ENCODE measurements around the gene CD22. TPM values are rescaled to one million over a fixed set of nuclear protein-coding genes. Genes with fewer than 3 reads are reported as not detected.

The CD22 gene
- total and polyA plus RNA-seq, 2 of the 8 experiments (the other 6 are each of a cell fraction or from before 2014, with no cell fraction given) = 0.06 to 0.60 TPM

DNA sequence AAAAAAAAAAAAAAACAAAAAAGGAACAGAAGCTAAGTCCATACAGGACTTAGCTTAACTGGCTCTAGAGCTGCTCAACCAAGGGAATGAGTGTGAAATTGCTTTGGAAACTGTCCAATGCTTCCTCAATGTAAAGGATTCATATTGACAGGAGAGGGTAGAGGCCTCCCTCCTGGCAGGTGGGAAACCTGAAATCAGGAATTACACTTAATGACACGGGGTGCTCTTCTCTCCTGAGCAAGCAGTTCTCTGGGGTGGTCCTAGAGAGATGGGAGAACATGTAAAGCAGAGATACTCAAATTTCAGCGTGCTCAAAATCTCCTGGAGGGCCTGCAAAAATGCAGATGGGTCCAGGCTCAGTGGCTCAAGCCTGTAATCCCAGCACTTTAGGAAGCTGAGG, 40.7 kb upstream of the CD22 start (continued):
- TF ChIP-seq PHF8 (conservative IDR thresholded peaks at IDR 0.05; ENCODE audit: low read depth, low read length) = no peak
- no peak for TF ChIP-seq CBX5 (IDR thresholded peaks at IDR 0.05; ENCODE audit: low read depth, low read length)
- TF ChIP-seq, protein P1, sequence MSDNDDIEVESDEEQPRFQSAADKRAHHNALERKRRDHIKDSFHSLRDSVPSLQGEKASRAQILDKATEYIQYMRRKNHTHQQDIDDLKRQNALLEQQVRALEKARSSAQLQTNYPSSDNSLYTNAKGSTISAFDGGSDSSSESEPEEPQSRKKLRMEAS (IDR thresholded peaks at IDR 0.05) = no peak
- TF ChIP-seq CTBP2 (IDR thresholded peaks at IDR 0.05; ENCODE audit: borderline replicate concordance, insufficient read depth, insufficient read length, low read length) = no peak
- TF ChIP-seq POLR2AphosphoS5 (IDR thresholded peaks at IDR 0.05; ENCODE audit: low read depth, low read length) = no peak
- no peak for TF ChIP-seq GTF2F1 (IDR thresholded peaks at IDR 0.05; ENCODE audit: borderline replicate concordance, low read depth, low read length)
- no peak for TF ChIP-seq ZNF274 (IDR thresholded peaks at IDR 0.05; ENCODE audit: borderline replicate concordance, extremely low read depth, low read length)

Measured in H1 (cell line).